ENCODE measurements around the gene ID2.

DNA sequence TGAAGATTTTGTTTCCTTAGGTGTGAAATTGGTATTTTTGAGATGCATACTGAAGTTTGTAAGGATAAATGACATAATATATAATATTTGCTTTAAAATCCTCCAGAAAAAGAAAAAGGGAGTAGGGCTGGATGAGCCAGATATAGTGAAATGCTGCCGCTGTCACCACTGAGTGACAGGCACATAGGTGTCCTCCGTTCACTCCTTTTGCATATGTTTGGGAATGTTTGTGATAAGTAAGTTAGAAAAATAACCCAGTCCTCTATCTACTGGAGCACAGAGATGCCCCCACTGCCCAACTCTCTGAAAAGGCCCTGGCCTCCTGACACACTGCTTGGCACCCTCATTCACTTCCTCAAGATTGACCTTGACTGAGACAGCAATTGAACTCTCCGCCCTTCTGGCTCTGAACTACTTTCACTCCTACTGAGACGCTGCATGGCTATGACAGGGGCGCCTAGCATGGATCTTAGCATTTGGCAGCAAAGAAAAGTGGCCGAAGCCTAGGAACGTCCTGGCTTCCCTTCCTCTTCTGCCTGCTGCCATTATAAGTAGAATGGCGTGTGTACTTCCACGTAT lies 10.1 kb downstream of the ID2 start:
- TF ChIP-seq, protein P1, sequence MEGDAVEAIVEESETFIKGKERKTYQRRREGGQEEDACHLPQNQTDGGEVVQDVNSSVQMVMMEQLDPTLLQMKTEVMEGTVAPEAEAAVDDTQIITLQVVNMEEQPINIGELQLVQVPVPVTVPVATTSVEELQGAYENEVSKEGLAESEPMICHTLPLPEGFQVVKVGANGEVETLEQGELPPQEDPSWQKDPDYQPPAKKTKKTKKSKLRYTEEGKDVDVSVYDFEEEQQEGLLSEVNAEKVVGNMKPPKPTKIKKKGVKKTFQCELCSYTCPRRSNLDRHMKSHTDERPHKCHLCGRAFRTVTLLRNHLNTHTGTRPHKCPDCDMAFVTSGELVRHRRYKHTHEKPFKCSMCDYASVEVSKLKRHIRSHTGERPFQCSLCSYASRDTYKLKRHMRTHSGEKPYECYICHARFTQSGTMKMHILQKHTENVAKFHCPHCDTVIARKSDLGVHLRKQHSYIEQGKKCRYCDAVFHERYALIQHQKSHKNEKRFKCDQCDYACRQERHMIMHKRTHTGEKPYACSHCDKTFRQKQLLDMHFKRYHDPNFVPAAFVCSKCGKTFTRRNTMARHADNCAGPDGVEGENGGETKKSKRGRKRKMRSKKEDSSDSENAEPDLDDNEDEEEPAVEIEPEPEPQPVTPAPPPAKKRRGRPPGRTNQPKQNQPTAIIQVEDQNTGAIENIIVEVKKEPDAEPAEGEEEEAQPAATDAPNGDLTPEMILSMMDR (IDR thresholded peaks at IDR 0.05; ENCODE audit: poor library complexity): no peak
- TF ChIP-seq EZH2phosphoT487 (IDR thresholded peaks at IDR 0.05; ENCODE audit: low read depth, severe bottlenecking, unreplicated experiment) (no peak), EZH2 (IDR thresholded peaks at IDR 0.05; ENCODE audit: borderline replicate concordance) (no peak)
